GM19043 (cell line): Measurements from ENCODE around the gene MX1.
A peak's percentile ranks its signal among the peaks of the same experiment; 100 is the strongest.
"Not testable (repeated sequence)": the region's sequence is repeated elsewhere in the genome, so short reads cannot be mapped to it uniquely, and the experiment has no call there.

Experiments
- ATAC-seq: cut with Tn5 transposase; IDR thresholded peaks from one replicate; pipeline ENCODE4 v1.9.1; 2021; ENCODE audit warnings: low read depth; ENCODE audit not compliant: unreplicated experiment

MX1 gene

GRCh38 chr21:41406340-41406739 is 19.7 kb upstream of the MX1 start:
- no peak for ATAC-seq

GRCh38 chr21:41407541-41408460 is 18.2 kb upstream of the MX1 start:
- ATAC-seq: no peak

- no peak for ATAC-seq
Measured at GRCh38 chr21:41410361-41410760, 15.7 kb upstream of the MX1 start.

DNA sequence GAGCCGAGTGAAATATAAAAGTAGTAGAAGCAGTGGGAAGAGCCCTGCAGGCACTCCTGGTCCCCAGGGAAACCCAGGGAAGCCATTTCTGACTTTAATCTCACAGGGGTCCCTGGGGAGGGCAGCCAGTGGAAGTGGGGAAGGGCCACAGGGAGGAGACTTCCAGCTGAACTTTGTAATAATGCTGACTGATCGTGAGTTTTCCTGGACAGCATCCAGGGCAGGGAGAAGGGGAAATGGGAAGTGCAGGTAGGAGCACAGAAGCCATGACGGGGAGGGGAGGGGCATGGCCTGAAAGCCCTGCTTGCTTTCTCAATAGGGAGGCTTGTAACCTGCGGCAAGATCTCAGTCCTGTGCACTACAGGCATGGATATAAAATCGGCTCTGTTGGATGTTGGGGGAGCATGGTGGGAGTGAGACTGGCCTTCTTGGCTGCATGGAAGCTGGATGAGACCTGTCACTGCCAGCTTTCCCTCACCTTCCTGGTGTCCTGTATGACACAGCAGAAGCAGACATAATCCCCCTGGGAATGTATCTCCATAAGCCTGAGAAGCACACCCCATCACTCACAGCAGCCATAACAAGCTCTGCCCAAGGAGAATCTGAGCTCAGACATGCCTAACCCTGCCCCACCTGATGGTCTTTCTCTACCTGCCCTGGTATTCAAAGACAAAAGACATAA is 15.1 kb upstream of the MX1 start:
- no peak for ATAC-seq

- ATAC-seq: no peak
Measured at GRCh38 chr21:41411449-41412089, 14.5 kb upstream of the MX1 start.

DNA sequence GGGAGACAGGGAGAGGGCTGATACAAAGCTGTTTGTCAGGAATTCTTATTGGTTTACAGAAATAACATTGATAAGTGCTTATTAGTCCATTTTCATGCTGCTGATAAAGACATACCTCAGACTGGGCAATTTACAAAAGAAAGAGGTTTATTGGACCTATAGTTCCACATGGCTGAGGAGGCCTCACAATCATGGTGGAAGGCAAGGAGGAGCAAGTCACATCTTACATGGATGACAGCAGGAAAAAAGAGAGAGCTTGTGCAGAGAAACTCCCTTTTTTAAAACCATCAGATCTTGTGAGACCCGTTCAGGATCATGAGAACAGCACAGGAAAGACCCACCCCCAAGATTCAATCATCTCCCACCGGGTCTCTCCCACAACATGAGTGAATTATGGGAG is 8.5 kb upstream of the MX1 start:
- ATAC-seq: not testable (repeated sequence)

- no peak for ATAC-seq
Measured at GRCh38 chr21:41418393-41418792, 7.6 kb upstream of the MX1 start.

DNA sequence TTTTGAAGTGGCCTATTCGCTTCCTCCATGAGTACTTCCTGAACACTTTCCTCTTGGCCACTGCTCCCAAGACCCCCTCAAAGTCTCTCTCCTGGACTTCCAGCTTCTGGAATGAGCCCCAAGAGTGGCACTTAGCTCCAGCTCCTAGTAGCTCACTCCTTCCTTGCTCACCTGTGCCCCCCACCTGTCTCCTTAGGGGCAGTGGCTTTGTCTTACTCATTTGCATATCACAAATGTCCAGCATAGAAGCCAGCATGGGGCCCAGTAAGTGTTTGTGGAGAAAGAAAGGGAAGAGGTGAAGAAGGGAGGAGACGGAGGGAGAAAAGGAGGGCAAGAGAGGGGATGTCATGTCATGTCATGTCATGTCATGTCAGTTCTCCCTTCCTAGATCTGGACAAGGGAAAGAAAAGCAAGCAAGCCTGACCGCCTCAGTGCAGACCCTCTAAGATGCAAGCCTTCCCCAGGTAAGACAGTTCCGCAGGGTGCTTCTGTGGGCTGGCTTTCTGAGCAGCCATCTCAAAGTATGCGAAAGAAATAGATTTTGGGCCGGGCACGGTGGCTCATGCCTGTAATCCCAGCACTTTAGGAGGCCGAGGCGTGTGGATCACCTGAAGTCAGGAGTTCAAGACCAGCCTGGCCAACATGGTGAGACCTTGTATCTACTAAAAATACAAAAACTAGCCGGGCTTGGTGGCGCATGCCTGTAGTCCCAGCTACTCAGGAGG is 6.9 kb upstream of the MX1 start:
- no peak for ATAC-seq

DNA sequence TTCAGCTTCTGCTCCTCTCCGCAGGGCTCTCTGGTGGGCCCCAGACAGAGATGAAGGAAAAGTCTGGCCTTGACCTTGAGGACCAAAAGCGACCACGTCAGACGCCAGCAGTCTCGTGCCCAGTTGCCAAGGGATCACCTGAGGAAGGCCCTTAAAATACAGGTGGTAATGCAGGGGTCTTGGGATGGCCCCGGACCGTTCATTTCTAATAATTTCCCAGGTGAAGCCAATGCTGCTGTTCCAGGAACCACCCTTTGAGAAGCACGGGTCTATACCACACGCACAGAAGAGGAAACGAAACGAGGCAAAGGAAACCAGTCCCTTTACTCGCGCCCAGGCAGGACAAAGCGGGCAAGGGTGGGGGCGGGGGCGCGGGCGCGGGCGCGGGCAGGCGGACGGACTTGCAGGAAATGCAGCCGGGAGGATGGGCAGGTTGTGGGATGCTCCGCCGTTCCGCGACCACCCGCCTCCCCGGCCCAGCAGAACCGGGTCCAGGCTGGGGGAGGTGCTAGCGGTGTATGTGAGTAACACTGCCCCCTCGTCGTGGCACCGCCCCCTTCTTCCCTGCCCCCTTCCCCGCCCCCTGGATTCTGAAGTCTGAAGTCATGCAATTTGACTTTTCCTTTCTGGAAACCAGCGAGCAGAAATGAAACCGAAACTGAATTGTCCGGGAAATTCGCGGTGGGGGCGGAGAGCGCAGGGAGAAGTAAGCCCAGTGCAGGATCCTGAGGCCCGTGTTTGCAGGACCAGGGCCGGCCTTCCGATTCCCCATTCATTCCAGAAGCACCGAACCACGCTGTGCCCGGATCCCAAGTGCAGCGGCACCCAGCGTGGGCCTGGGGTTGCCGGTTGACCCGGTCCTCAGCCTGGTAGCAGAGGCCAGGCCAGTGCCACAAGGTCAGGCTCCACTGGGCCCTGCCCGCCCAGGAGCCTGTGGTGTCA is 5.8 kb upstream of the MX1 start:
- peak; percentile 47 for ATAC-seq

GRCh38 chr21:41420998-41421397 is 5.0 kb upstream of the MX1 start:
- not testable (repeated sequence) for ATAC-seq

DNA sequence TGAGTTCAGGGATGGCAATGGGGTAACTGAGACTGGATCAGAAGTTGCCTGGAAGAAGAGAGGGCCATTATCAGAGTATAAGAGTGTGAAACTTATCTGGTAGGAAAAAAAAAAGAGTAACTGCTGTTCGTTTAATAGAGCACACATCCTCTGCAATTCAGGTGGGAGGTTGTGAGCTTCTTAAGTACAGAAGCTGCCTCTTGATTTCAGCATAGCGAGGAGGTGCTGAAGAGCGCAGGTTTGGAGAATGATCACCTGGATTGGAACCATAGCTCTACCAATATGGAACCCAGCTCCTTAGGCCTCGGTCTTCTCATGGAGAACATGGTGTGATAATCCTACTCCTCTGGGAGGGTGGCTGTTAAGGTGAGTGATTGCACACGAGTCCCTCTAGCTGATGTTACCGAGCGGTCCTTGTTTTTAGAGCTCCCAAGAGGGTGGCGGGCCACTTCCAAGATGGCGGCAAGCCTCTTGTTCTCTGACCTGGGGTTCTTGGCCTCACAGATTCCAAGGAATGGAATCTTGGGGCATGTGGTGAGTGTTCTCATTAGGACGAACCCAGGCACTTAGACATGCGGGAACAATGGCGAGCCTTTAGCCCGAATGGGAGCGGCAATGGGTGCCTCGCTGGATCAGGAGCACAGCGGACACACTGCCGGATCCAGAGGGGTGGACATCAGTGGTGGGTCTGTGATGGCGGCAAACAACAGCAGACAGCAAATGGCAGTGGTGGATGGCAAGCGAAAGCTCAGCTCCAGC is 3.3 kb upstream of the MX1 start:
- ATAC-seq: no peak

- not testable (repeated sequence) for ATAC-seq
Measured at GRCh38 chr21:41423305-41423636, 2.8 kb upstream of the MX1 start.

DNA sequence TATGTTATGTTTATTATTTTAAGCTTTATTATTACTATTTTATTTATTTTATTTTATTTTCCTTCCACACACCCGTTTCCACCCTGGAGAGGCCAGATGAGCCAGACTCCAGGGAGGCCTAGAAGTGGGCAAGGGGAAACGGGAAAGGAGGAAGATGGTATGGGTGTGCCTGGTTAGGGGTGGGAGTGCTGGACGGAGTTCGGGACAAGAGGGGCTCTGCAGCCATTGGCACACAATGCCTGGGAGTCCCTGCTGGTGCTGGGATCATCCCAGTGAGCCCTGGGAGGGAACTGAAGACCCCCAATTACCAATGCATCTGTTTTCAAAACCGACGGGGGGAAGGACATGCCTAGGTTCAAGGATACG is 468 bp upstream of the MX1 start:
- ATAC-seq: no peak

- ATAC-seq: no peak
Measured at GRCh38 chr21:41426676-41427404, 801 bp downstream of the MX1 start.

DNA sequence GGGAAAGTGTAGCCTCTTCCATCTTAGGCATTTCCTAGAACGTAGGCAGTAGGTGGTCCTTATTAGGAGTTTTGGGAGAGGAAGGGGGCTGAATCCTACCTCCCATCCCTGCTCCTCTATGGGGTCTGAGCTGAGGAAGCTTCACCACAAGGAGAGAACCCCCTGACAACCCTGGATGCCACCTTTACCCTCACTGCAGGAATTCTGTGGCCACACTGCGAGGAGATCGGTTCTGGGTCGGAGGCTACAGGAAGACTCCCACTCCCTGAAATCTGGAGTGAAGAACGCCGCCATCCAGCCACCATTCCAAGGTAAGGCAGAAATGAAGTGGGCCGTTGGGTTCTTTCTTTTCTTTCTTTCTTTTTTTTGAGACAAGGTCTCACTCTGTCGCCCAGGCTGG is 1.5 kb downstream of the MX1 start:
- no peak for ATAC-seq

- no peak for ATAC-seq
Measured at GRCh38 chr21:41428311-41428710, 2.3 kb downstream of the MX1 start.

- ATAC-seq: no peak
Measured at GRCh38 chr21:41428847-41429246, 2.8 kb downstream of the MX1 start.

DNA sequence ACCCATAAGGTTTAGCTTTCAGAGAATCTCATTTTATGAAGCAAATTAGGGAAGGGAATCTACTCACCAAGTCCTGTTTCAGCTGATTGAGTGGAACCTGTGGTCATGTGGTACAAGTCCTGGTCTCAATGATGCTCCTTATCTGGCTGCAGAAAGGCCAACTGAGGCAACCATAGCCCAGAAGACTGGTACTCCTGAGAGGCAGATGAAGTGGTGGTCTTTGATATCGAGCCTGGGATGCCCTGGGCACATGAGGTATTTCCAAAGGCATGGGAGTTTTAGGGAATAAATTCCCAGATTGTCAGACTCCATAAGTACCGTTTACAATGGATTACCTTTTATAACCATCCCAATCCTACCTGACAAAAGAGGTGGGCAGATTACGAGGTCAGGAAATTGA is 3.3 kb downstream of the MX1 start:
- no peak for ATAC-seq
